HepG2 (cell line): ENCODE measurements around the gene FAM24B. TPM values are rescaled to one million over a fixed set of nuclear protein-coding genes. Genes with fewer than 3 reads are reported as not detected.

Experiments used
- BCLAF1 ChIP-seq: fragments of 450-650 bp; IDR thresholded peaks from 2 replicates; pipeline ENCODE4 v1.6.1; 2017; ENCODE audit warnings: mild to moderate bottlenecking
- FOXJ3 ChIP-seq: sonication (generic); formaldehyde crosslinking; IDR thresholded peaks from 2 replicates; pipeline ENCODE4 v1.4.0; 2020; ENCODE audit warnings: missing genetic modification reagents, mild to moderate bottlenecking, borderline replicate concordance
- GATAD1 ChIP-seq: IDR thresholded peaks from 2 replicates; pipeline ENCODE4 v1.6.1; 2016; ENCODE audit warnings: missing genetic modification reagents, missing compliant biosample characterization
- HNF4G ChIP-seq, 2 experiments: sonication (generic) in 1 of 2; formaldehyde crosslinking in 1 of 2; IDR thresholded peaks; 2 replicates each; pipeline versions ENCODE4 v1.4.0 to v1.6.1; 2011 to 2020; ENCODE audit warnings: borderline replicate concordance in 2 of 2, low read depth in 2 of 2, mild to moderate bottlenecking in 2 of 2, low read length in 1 of 2, missing genetic modification reagents in 1 of 2, moderate library complexity in 1 of 2
- HOXA9 ChIP-seq: sonication (generic); formaldehyde crosslinking; IDR thresholded peaks from 2 replicates; pipeline ENCODE4 v1.8.1; 2022; ENCODE audit warnings: missing genetic modification reagents, mild to moderate bottlenecking, moderate library complexity, borderline replicate concordance
- NAIF1 ChIP-seq: sonication (generic); formaldehyde crosslinking; IDR thresholded peaks from 2 replicates; pipeline ENCODE4 v1.5.0; 2020; ENCODE audit warnings: mild to moderate bottlenecking, missing genetic modification reagents, borderline replicate concordance
- NR3C1 ChIP-seq: sonication (generic); formaldehyde crosslinking; IDR thresholded peaks from 2 replicates; pipeline ENCODE4 v1.4.0; 2020; ENCODE audit warnings: missing genetic modification reagents
- PRDM4 ChIP-seq: sonication (generic); formaldehyde crosslinking; IDR thresholded peaks from 2 replicates; pipeline ENCODE4 v1.9.0; 2021; ENCODE audit warnings: missing genetic modification reagents, borderline replicate concordance
- RBFOX2 ChIP-seq: fragments of 200-400 bp; formaldehyde crosslinking; IDR thresholded peaks from 2 replicates; pipeline ENCODE4 v1.6.1; 2017; ENCODE audit warnings: low read depth, mild to moderate bottlenecking, low read length
- TOPORS ChIP-seq: sonication (generic); formaldehyde crosslinking; IDR thresholded peaks from 2 replicates; pipeline ENCODE4 v1.8.0; 2023; ENCODE audit warnings: mild to moderate bottlenecking, missing genetic modification reagents
- ZBTB20 ChIP-seq: sonication (generic); formaldehyde crosslinking; IDR thresholded peaks from 2 replicates; pipeline ENCODE4 v1.8.1; 2023; ENCODE audit warnings: missing genetic modification reagents, low read depth, mild to moderate bottlenecking, borderline replicate concordance
- ZBTB34 ChIP-seq: sonication (generic); formaldehyde crosslinking; IDR thresholded peaks from 2 replicates; pipeline ENCODE4 v1.8.0; 2022; ENCODE audit warnings: mild to moderate bottlenecking, missing genetic modification reagents
- ZNF142 ChIP-seq: sonication (generic); formaldehyde crosslinking; IDR thresholded peaks from 2 replicates; pipeline ENCODE4 v1.4.0; 2020; ENCODE audit warnings: missing genetic modification reagents
- ZNF619 ChIP-seq: sonication (generic); formaldehyde crosslinking; IDR thresholded peaks from 2 replicates; pipeline ENCODE4 v1.4.0; 2020; ENCODE audit warnings: mild to moderate bottlenecking, missing genetic modification reagents
- ZNF678 ChIP-seq: sonication (generic); formaldehyde crosslinking; IDR thresholded peaks from 2 replicates; pipeline ENCODE4 v1.4.0; 2020; ENCODE audit warnings: mild to moderate bottlenecking, missing genetic modification reagents
- ZNF772 ChIP-seq: sonication (generic); formaldehyde crosslinking; IDR thresholded peaks from 2 replicates; pipeline ENCODE4 v1.5.0; 2020; ENCODE audit warnings: mild to moderate bottlenecking, missing genetic modification reagents
- polyA plus RNA-seq, 8 experiments: library from polyadenylated mRNA; depleted of rRNA in 3 of 8; stranded (reverse) in 7 of 8; unstranded in 1 of 8; fragments of >200 nt; fragmentation: Illumina TruSeq in 4 of 8; extraction: Trizol in 4 of 8; gene quantifications; 2 replicates each; pipeline versions ENCODE4 v1.2.1 to v1.2.3, GENCODE V29; 2011 to 2016; ENCODE audit warnings: low read depth in 4 of 8, missing spikeins in 1 of 8, mixed read lengths in 1 of 8; ENCODE audit not compliant: insufficient read depth in 1 of 8
- total RNA-seq, 5 experiments: library from RNA; depleted of rRNA; stranded (reverse); fragments of >200 nt; fragmentation: Illumina TruSeq; extraction: Trizol; gene quantifications; 2 replicates each; pipeline ENCODE4 v1.2.3, GENCODE V29; 2016; ENCODE audit warnings: low read depth in 1 of 5

The FAM24B gene
- total and polyA plus RNA-seq, 2 of the 13 experiments (the other 11 are each of a cell fraction or from before 2014, with no cell fraction given): 1.9 to 3.0 TPM

DNA sequence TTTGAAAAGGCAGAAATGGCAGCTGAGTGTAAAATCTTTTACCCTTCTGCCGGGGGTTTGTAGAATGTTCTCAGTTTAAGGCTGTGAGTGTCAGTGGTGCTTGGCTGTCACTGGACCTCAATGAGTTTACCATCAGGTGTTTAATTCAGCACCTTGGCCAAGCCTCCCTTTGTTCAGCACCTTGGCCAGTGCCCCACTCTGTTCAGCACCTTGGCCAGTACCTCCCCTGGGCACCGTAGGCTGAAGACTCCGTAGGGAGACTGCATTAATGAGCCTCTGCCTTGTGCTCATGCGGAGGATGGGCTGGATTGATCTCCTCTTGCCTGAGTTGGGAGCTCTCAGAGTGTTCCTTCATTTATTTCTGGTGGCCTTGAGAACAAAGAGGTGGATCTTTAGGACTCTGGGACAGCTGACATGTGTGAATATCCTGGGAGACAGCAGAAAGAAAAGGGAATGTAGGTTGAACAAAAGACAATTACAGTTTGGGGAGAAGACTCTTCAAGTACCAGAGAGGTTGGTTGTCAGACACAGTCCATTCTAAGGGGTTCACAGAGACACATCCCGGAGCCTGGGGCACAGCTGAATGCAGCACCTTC, 32.6 kb upstream of the FAM24B start (continued):
- peak; percentile 92 for TF ChIP-seq ZBTB34 (CRISPR knock-in tag)
- peak; percentile 99 for TF ChIP-seq PRDM4 (CRISPR knock-in tag)
- no peak for TF ChIP-seq HNF4G (IDR thresholded peaks at IDR 0.05; ENCODE audit: borderline replicate concordance, low read depth, low read length)
- peak; percentile 92 for TF ChIP-seq HNF4G (CRISPR knock-in tag; IDR thresholded peaks at IDR 0.05; ENCODE audit: borderline replicate concordance, low read depth)
- peak; percentile 99 for TF ChIP-seq ZNF619
- TF ChIP-seq GATAD1: peak; percentile 92
- peak; percentile 91 for TF ChIP-seq FOXJ3 (CRISPR knock-in tag)
- no peak for TF ChIP-seq BCLAF1
- peak; percentile 100 for TF ChIP-seq HOXA9 (CRISPR knock-in tag)
- no peak for TF ChIP-seq RBFOX2
- TF ChIP-seq TOPORS (CRISPR knock-in tag): peak; percentile 100
- TF ChIP-seq NR3C1 (CRISPR knock-in tag): peak; percentile 98
- TF ChIP-seq ZBTB20 (CRISPR knock-in tag): peak; percentile 100
- TF ChIP-seq NAIF1: peak; percentile 97
- TF ChIP-seq ZNF772: peak; percentile 100
- TF ChIP-seq ZNF142: peak; percentile 99
- peak; percentile 100 for TF ChIP-seq ZNF678
